Right lobe of liver (tissue), 6 donors: ENCODE measurements around the gene RGPD6. TPM values are rescaled to one million over a fixed set of nuclear protein-coding genes. Genes with fewer than 3 reads are reported as not detected.
"Not testable (repeated sequence)": the region's sequence is repeated elsewhere in the genome, so short reads cannot be mapped to it uniquely, and the experiment has no call there.

Source experiments
- ATAC-seq, 4 donors: fragments of 200-7000 bp; cut with Tn5 transposase; one replicate each; pipeline ENCODE4 v1.9.1; 2020; ENCODE audit warnings: mild to moderate bottlenecking in 4 of 4, moderate library complexity in 4 of 4
- DNase-seq, 3 donors: peaks; one replicate each; pipeline ENCODE4 v3.0.0-alpha.2; 2020
- H3K27ac ChIP-seq, 3 donors: fragments of 200-600 bp; one replicate each; pipeline ENCODE4 v1.8.0; 2022
- H3K27me3 ChIP-seq, 2 donors: fragments of 200-600 bp; one replicate each; pipeline ENCODE4 v1.8.0; 2022
- H3K36me3 ChIP-seq, 4 donors: fragments of 200-600 bp; sonication (generic) in 1 of 4; one replicate each; pipeline versions ENCODE4 v1.5.1 to v1.8.0; 2017 to 2022; ENCODE audit warnings: control low read depth in 1 of 4
- H3K4me1 ChIP-seq, 4 donors: fragments of 200-600 bp; sonication (generic) in 1 of 4; one replicate each; pipeline versions ENCODE4 v1.5.1 to v1.8.0; 2017 to 2022; ENCODE audit warnings: control low read depth in 1 of 4
- H3K4me3 ChIP-seq, 3 donors: fragments of 200-600 bp; one replicate each; pipeline ENCODE4 v1.8.0; 2022
- H3K9me3 ChIP-seq, 4 donors: fragments of 200-600 bp; sonication (generic) in 1 of 4; one replicate each; pipeline versions ENCODE4 v1.5.1 to v1.8.0; 2017 to 2022; ENCODE audit warnings: control low read depth in 1 of 4
- WGBS: methylation state at CpG from one replicate; pipeline ENCODE4 v1.1.6; 2018; ENCODE audit warnings: low coverage, low lambda C conversion rate; ENCODE audit not compliant: insufficient coverage; ENCODE audit errors: missing lambda C conversion rate; 5-methylcytosine and 5-hydroxymethylcytosine counted together
- intact Hi-C, 2 donors: fragments of 100-400 bp; cut with DNase I; formaldehyde crosslinking; loops; one replicate each; pipeline versions ENCODE4 v1.11.2 to v1.14.1; 2022
- long read RNA-seq: library from polyadenylated mRNA; unstranded; transcript quantifications from one replicate; pipeline ENCODE4 v2.0.0, GENCODE V29; 2019
- total RNA-seq, 6 experiments: library from RNA; depleted of rRNA in 2 of 6; stranded (reverse); fragments of >200 nt in 2 of 6; fragmentation: NEBNext Ultra II Directional in 3 of 6; extraction: Animal tissue kit (Norgen Biotek cat#: 25700) in 3 of 6; gene quantifications; one replicate each; pipeline versions ENCODE4 v1.1.0 to v1.2.4, GENCODE V29; 2016 to 2023
- donor health status: DM: no; HTN: yes; CAD: no.
- donor health status: DM: no; HTN: no; CAD: no.
- donor health status: DM: no; HTN: no; CAD: no.
- donor health status: DM: no; HTN: yes; CAD: no.
- donor health status: DM: no; HTN: yes; CAD: no.

The RGPD6 gene
- total RNA-seq = 10 to 100 TPM in 3 of 6 experiments, 1 to 10 TPM in 3; 7.1 to 19.1 (median 10.5) TPM
- long read RNA-seq, partial matches to known transcripts = 0 of 1 reads
- long read RNA-seq, other reads (novel, unspliced or antisense) = 1 of 1 reads

- H3K27me3 ChIP-seq, H3K9me3 ChIP-seq, H3K4me3 ChIP-seq, H3K27ac ChIP-seq, H3K4me1 ChIP-seq, H3K36me3 ChIP-seq, intact Hi-C loops: not testable (repeated sequence)
- DNase-seq (peak in 1 of 3 donors; percentile 13), ATAC-seq (peak; percentile 100)
- WGBS = no CpG with 5 or more reads among the region's 70 CpGs
Observed at GRCh38 chr2:110576763-110577416, at the start of gene RGPD6. Gene RGPD6, minus strand, starts transcription at chr2:110577222. Its CDS starts 198 bp downstream, at chr2:110577024.

GRCh38 chr2:110619326-110619939, 42.4 kb upstream of the RGPD6 start:
- H3K9me3 ChIP-seq, H3K4me3 ChIP-seq, H3K27ac ChIP-seq, H3K4me1 ChIP-seq, H3K27me3 ChIP-seq, H3K36me3 ChIP-seq, DNase-seq, intact Hi-C loops: not testable (repeated sequence)
- WGBS = 67% methylated on average over 1 of the region's 9 CpGs
- peak in 1 of 4 donors; percentile 21 for ATAC-seq

- H3K4me3 ChIP-seq, H3K4me1 ChIP-seq, H3K27ac ChIP-seq, H3K36me3 ChIP-seq, DNase-seq, H3K27me3 ChIP-seq, intact Hi-C loops, H3K9me3 ChIP-seq, ATAC-seq: not testable (repeated sequence)
- WGBS = no CpG with 5 or more reads among the region's 1 CpG
Observed at GRCh38 chr2:110613927-110614326, 36.9 kb upstream of the RGPD6 start.

- no CpG with 5 or more reads among the region's 94 CpGs for WGBS
- H3K36me3 ChIP-seq, intact Hi-C loops, H3K27me3 ChIP-seq, H3K27ac ChIP-seq, H3K4me1 ChIP-seq, H3K9me3 ChIP-seq, DNase-seq, H3K4me3 ChIP-seq: not testable (repeated sequence)
- peak; percentile 63 to 79 (median 71) for ATAC-seq
Observed at GRCh38 chr2:110610613-110611250, 33.7 kb upstream of the RGPD6 start.

- DNase-seq, intact Hi-C loops, H3K27ac ChIP-seq, H3K36me3 ChIP-seq, H3K27me3 ChIP-seq, H3K9me3 ChIP-seq, H3K4me3 ChIP-seq, H3K4me1 ChIP-seq: not testable (repeated sequence)
- no CpG with 5 or more reads among the region's 45 CpGs for WGBS
- peak; percentile 20 to 47 (median 38) for ATAC-seq
Observed at GRCh38 chr2:110609843-110610612, 33.0 kb upstream of the RGPD6 start.

GRCh38 chr2:110608788-110609502, 31.9 kb upstream of the RGPD6 start:
- H3K4me1 ChIP-seq, intact Hi-C loops, H3K27ac ChIP-seq, H3K36me3 ChIP-seq, H3K27me3 ChIP-seq, H3K9me3 ChIP-seq, DNase-seq, ATAC-seq, H3K4me3 ChIP-seq: not testable (repeated sequence)
- WGBS = no CpG with 5 or more reads among the region's 8 CpGs

GRCh38 chr2:110605057-110605456, 28.0 kb upstream of the RGPD6 start:
- H3K27ac ChIP-seq, DNase-seq, intact Hi-C loops, H3K4me3 ChIP-seq, H3K27me3 ChIP-seq, H3K9me3 ChIP-seq, H3K4me1 ChIP-seq, H3K36me3 ChIP-seq: not testable (repeated sequence)
- peak in 1 of 4 donors; percentile 12 for ATAC-seq
- WGBS = 60% methylated on average over 1 of the region's 12 CpGs

GRCh38 chr2:110603917-110604591, 27.0 kb upstream of the RGPD6 start:
- H3K27ac ChIP-seq, intact Hi-C loops, DNase-seq, H3K27me3 ChIP-seq, H3K4me3 ChIP-seq, H3K4me1 ChIP-seq, ATAC-seq, H3K36me3 ChIP-seq, H3K9me3 ChIP-seq: not testable (repeated sequence)
- no CpG with 5 or more reads among the region's 8 CpGs for WGBS

GRCh38 chr2:110602139-110602538, 25.1 kb upstream of the RGPD6 start:
- H3K36me3 ChIP-seq, DNase-seq, intact Hi-C loops, H3K4me1 ChIP-seq, H3K4me3 ChIP-seq, H3K27ac ChIP-seq, H3K9me3 ChIP-seq, H3K27me3 ChIP-seq: not testable (repeated sequence)
- WGBS = no CpG with 5 or more reads among the region's 9 CpGs
- ATAC-seq = peak in 1 of 4 donors; percentile 32

GRCh38 chr2:110591973-110592372, 15.0 kb upstream of the RGPD6 start:
- H3K4me3 ChIP-seq, H3K27me3 ChIP-seq, H3K36me3 ChIP-seq, H3K9me3 ChIP-seq, H3K27ac ChIP-seq, ATAC-seq, H3K4me1 ChIP-seq, DNase-seq, intact Hi-C loops: not testable (repeated sequence)
- no CpG with 5 or more reads among the region's 2 CpGs for WGBS
